ENCODE results near the gene PRKCZ.

GRCh38 chr1:2027961-2028583 is 22.1 kb upstream of the PRKCZ start:
- TF ChIP-seq CTCF (conservative IDR thresholded peaks at IDR 0.05; ENCODE audit: low read depth, low read length) (no peak), POLR2A (IDR thresholded peaks at IDR 0.05; ENCODE audit: low read depth, low read length) (no peak), MXI1 (IDR thresholded peaks at IDR 0.05; ENCODE audit: borderline replicate concordance, low read depth, low read length) (no peak), RAD21 (IDR thresholded peaks at IDR 0.05; ENCODE audit: low read length) (no peak), SMC3 (IDR thresholded peaks at IDR 0.05; ENCODE audit: low read depth, low read length) (no peak), RCOR1 (IDR thresholded peaks at IDR 0.05; ENCODE audit: insufficient replicate concordance, low read length) (no peak), FOS (IDR thresholded peaks at IDR 0.05; ENCODE audit: low read depth, low read length) (no peak)
